ENCODE measurements around the gene CHD6.

DNA sequence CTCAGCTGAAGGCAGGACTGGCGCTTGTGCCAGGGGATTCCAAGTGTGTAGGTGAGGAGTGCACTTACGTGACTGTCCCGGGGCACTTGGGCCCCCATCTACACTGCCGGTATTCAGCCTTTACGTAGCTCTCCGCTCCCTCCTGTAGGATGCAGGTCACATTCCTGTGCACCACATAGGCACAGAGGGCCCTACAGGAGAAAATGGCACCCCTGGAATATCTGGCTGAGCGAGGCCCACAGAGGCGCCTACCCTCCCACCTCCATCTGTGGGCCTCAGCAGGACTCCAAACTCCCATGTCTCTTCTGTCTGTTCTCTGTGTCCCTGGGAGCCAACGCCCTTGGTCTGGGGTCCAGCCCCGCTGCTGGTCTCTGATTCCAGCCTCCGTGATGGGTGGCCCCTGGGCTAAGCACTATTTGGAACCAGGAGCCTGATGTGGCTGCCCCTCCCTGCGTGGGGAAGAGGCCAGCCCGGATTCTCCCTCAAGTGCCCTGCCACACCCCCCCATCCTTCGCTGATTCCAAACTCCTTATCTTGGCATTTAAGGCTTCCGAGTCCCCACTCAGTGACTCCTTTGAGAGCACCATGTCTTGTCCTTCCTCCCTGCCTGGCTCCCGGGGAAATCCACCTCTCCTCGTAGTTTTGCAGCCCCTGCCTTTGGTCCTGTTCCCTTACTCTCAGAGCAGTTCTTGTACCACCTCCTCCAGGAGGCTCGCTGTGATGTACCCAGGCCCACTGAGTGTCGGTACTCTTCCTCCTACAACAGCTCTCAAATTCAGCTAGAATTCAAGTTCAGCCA is 253.0 kb downstream of the CHD6 start:
- no peak for TF ChIP-seq EZH2 (IDR thresholded peaks at IDR 0.05; ENCODE audit: borderline replicate concordance, low read depth, low read length, poor library complexity, severe bottlenecking)
- no peak for TF ChIP-seq CTCF (conservative IDR thresholded peaks at IDR 0.05; ENCODE audit: low read depth, low read length)

Measured in A673 (cell line).